OCI-LY3 (cell line): ENCODE results near the gene VIPR2.

ENCODE experiments used
- H2AFZ ChIP-seq: fragments of 200-600, 300-600 bp; shearing (Covaris generic); 2 replicates; pipeline ENCODE4 v1.6.0; 2014; ENCODE audit warnings: antibody characterized with exemption, low read depth, low read length
- H3K27ac ChIP-seq: fragments of 200-600, 300-600 bp; sonication (generic); 2 replicates; pipeline ENCODE4 v1.5.1; 2014; ENCODE audit warnings: mild to moderate bottlenecking, low read length, moderate library complexity, mixed read lengths
- H3K27me3 ChIP-seq: fragments of 200-600, 300-600 bp; sonication (generic); 2 replicates; pipeline ENCODE4 v1.6.1; 2014; ENCODE audit warnings: low read depth, low read length, mixed read lengths
- H3K36me3 ChIP-seq: fragments of 200-600, 300-600 bp; sonication (generic); replicated peaks from 2 replicates; pipeline ENCODE3; 2014; ENCODE audit warnings: low read depth, low read length, mixed read lengths
- H3K4me1 ChIP-seq: fragments of 300-600, 200-600 bp; sonication (generic); 2 replicates; pipeline ENCODE4 v1.6.1; 2014; ENCODE audit warnings: low read length, mixed read lengths
- H3K4me2 ChIP-seq: fragments of 200-600, 300-600 bp; sonication (generic); 2 replicates; pipeline ENCODE4 v1.6.1; 2014; ENCODE audit warnings: low read length, mixed read lengths
- H3K4me3 ChIP-seq: fragments of 300-600, 200-600 bp; sonication (generic); 2 replicates; pipeline ENCODE4 v1.5.1; 2014; ENCODE audit warnings: antibody characterized with exemption, mild to moderate bottlenecking, low read length, moderate library complexity
- H3K79me2 ChIP-seq: fragments of 300-600, 200-600 bp; shearing (Covaris generic); 2 replicates; pipeline ENCODE4 v1.6.1; 2014; ENCODE audit warnings: mild to moderate bottlenecking, low read length, mixed read lengths
- H3K9ac ChIP-seq: fragments of 300-600, 200-600 bp; shearing (Covaris generic); 2 replicates; pipeline ENCODE4 v1.6.0; 2014; ENCODE audit warnings: mild to moderate bottlenecking, low read length, moderate library complexity
- H3K9me3 ChIP-seq: fragments of 200-600, 300-600 bp; shearing (Covaris generic); 2 replicates; pipeline ENCODE4 v1.6.1; 2014; ENCODE audit warnings: low read length, mixed read lengths; ENCODE audit not compliant: insufficient read depth
- H4K20me1 ChIP-seq: fragments of 200-600, 300-600 bp; sonication (generic); 2 replicates; pipeline ENCODE4 v1.6.1; 2016; ENCODE audit warnings: low read length, mixed read lengths; ENCODE audit not compliant: insufficient read depth
- CTCF ChIP-seq: fragments of 200-600, 300-600 bp; sonication (generic); IDR thresholded peaks from 2 replicates; pipeline ENCODE4 v1.5.1; 2014; ENCODE audit warnings: antibody characterized with exemption, low read length, low read depth
- EZH2phosphoT487 ChIP-seq: fragments of 200-600 bp; shearing (Covaris generic); IDR thresholded peaks from 2 replicates; pipeline ENCODE4 v1.6.1; 2018; ENCODE audit warnings: antibody characterized with exemption, mixed run types, low read depth

The VIPR2 gene

GRCh38 chr7:159142199-159142598, 2.5 kb downstream of the VIPR2 start:
- Histone ChIP-seq H3K9ac (no peak overlapping the region), H3K9me3 (no peaks in the 10 kb centered on the region), H3K4me1 (no peaks in the 10 kb centered on the region), H3K27me3 (no peaks in the 10 kb centered on the region), H3K4me2 (no peak overlapping the region), H3K79me2 (no peaks in the 10 kb centered on the region), H3K4me3 (no peak overlapping the region), H3K27ac (no peak overlapping the region), H2AFZ (no peak overlapping the region), H3K36me3 (no peaks in the 10 kb centered on the region), H4K20me1 (no peaks in the 10 kb centered on the region)
- TF ChIP-seq CTCF (no peak), EZH2phosphoT487 (no peak)

GRCh38 chr7:159141660-159142059, 3.0 kb downstream of the VIPR2 start:
- TF ChIP-seq CTCF: no peak
- TF ChIP-seq EZH2phosphoT487: no peak
- Histone ChIP-seq H3K9ac (no peak overlapping the region), H3K9me3 (no peaks in the 10 kb centered on the region), H2AFZ (no peak overlapping the region), H3K27me3 (no peaks in the 10 kb centered on the region), H3K4me3 (no peak overlapping the region), H3K4me1 (no peaks in the 10 kb centered on the region), H3K4me2 (no peak overlapping the region), H3K36me3 (no peaks in the 10 kb centered on the region), H4K20me1 (no peaks in the 10 kb centered on the region), H3K79me2 (no peaks in the 10 kb centered on the region), H3K27ac (no peak overlapping the region)

- Histone ChIP-seq H3K27me3 (no peaks in the 10 kb centered on the region), H3K4me1 (no peaks in the 10 kb centered on the region), H3K36me3 (no peaks in the 10 kb centered on the region), H3K4me3 (no peak overlapping the region), H3K9me3 (no peaks in the 10 kb centered on the region), H3K9ac (no peak overlapping the region), H4K20me1 (no peaks in the 10 kb centered on the region), H3K79me2 (no peaks in the 10 kb centered on the region), H3K27ac (no peak overlapping the region), H3K4me2 (no peak overlapping the region), H2AFZ (no peak overlapping the region)
- TF ChIP-seq EZH2phosphoT487 (no peak), CTCF (no peak)
Measured at GRCh38 chr7:159141167-159141566, 3.5 kb downstream of the VIPR2 start.

GRCh38 chr7:159140170-159140910, 4.3 kb downstream of the VIPR2 start:
- Histone ChIP-seq H3K79me2 (no peaks in the 10 kb centered on the region), H3K9me3 (no peaks in the 10 kb centered on the region), H3K9ac (no peak overlapping the region), H3K4me1 (no peaks in the 10 kb centered on the region), H2AFZ (no peak overlapping the region), H3K4me2 (no peak overlapping the region), H3K36me3 (no peaks in the 10 kb centered on the region), H4K20me1 (no peaks in the 10 kb centered on the region), H3K4me3 (no peak overlapping the region), H3K27me3 (no peaks in the 10 kb centered on the region), H3K27ac (no peak overlapping the region)
- no peak for TF ChIP-seq EZH2phosphoT487
- TF ChIP-seq CTCF: no peak
